HG03571 (cell line): ENCODE results near the gene DAD1.
"Not testable (repeated sequence)": the region's sequence is repeated elsewhere in the genome, so short reads cannot be mapped to it uniquely, and the experiment has no call there.

Source experiments
- ATAC-seq: cut with Tn5 transposase; IDR thresholded peaks from one replicate; pipeline ENCODE4 v1.9.1; 2021; ENCODE audit not compliant: unreplicated experiment

The DAD1 gene

DNA sequence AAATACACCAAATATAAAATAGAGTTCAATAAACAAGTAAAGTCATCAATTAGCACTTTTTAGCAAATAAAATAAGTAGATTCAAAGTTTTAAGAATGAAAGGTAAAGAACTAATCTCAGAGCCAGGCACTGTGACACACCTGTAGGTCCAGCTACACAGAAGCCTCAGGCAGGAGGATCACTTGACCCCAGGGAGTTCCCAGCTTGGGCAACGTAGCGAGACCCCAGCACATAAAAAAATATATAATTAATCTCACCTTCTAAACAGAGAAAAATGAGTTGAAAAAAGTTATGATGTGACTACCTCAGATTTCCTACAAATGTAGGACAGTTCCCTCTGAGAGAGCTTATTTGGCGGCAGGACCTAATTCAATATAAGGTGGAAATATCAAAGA is 19.3 kb downstream of the DAD1 start:
- ATAC-seq: no peak

DNA sequence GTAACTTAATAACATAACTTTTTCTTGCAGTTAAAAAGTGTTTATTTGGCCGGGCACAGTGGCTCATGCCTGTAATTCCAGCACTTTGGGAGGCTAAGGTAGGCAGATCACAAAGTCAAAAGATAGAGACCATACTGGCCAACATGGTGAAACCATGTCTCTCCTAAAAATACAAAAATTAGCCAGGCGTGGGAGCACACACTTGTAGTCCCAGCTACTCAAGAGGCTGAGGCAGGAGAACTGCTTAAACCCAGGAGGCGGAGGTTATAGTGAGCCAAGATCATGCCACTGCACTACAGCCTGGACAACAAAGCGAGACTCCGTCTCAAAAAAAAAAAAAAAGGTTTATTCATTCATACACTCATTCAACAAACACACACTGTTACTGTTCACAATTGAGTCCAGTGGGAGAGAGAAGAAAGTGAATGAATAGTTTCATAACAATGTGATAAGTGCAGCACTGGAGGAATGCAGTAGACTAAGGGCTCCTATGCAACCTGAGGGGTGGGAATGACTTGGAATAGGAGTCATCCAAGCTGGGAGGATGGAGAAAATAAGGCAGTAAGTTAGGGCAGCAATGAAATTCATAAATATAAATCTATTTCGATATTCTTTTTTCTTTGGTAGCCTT is 19.8 kb downstream of the DAD1 start:
- no peak for ATAC-seq

GRCh38 chr14:22567437-22567836 is 21.6 kb downstream of the DAD1 start:
- no peak for ATAC-seq

DNA sequence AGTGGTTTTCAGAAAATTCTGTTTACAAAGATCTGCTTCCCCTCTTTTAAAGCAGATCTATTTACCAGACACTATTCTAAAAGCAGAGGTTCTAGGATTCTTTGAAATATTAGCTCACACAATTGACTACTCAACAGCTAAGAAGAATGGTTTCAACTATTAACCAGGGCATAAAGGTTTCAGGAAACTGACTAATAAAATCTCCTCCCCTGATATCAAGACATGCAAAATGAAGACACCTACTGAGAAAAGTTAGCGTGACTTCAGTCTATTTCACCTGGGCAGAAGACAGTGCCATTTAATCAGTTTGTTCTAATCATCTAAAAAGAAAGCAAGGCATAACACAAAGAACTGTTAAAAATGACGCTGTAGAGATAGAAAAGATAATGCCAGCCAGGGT is 22.2 kb downstream of the DAD1 start:
- ATAC-seq: no peak

- ATAC-seq: not testable (repeated sequence)
These were observed 22.8 kb downstream of the DAD1 start for GRCh38 chr14:22566266-22566665.

DNA sequence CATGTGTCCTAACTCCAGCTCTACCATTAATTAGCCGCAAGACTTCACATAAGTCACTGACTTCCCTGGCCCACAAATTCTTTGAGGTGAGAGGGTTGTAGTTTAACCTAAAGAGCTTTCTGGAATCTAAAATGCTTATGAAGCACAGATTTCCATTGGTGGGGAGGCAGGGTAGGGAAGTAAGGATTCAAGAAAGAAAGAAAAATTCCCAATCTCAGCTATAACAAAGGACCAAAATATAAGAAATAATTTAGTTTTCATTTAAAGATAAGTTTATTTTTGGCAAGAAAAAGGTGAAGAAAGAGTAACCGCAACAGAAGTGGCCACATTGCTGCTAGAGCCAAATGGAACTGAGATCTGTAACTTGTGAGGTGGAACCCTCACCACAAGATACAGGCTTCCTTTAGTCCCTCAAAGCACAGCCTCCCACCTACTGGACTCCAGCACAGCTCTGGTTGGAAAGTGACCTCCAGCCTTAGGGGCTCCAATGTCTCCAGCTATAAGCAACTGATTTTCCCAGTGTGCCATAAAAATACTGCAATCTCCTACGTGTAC is 23.6 kb downstream of the DAD1 start:
- ATAC-seq: no peak

DNA sequence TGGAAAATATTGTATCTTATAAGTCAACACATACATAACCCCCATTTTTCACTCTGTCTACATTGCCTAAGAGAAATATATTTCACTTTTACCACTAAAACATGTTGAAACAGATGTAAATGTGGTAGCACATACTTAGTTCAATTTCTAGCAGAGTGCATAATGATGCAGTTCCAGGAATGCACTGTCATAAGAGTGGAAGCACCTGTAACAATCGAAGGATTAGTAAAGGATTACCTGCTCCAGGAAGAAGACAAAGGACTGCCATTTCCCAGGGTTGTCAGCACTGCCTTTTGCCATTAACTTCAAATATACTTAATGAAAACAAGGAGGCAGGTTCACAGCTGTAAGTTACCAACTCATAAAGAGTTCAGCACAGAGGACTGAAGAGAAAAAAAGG is 24.6 kb downstream of the DAD1 start:
- ATAC-seq: no peak

DNA sequence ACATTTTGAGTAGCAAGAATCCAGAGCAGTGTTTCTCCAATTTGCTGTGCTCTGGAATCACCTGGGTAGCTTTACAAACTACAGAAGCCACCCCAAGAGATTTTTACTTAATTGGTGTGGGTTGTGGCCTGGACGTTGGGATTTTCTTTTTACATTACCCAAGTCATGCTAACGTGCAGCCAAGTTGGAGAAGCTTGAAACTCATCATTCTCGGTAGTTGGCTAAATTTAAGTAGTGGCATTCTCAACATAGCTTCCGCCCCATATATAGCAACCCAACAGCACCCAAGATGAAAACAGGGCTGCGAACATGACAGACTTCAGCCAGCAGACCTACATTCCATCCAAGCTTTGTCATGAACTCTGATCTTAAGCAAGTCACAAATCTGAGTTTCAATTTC is 25.0 kb downstream of the DAD1 start:
- no peak for ATAC-seq

- ATAC-seq: no peak
These were observed 27.1 kb downstream of the DAD1 start for GRCh38 chr14:22561661-22562579.

DNA sequence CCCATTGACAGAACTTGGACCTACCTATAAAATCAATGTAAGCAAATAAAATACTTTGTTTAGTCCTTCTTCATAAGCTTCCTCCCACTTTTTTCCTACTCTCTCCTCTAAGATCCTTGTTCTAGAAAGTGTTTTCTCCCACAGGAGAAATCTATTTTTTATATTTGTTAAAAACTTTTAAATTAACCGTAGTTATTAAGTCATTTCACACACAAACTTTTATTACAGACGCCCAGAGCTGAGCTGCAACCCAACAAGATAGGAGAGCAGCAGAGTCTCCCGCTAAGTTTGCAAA is 27.7 kb downstream of the DAD1 start:
- ATAC-seq: no peak

DNA sequence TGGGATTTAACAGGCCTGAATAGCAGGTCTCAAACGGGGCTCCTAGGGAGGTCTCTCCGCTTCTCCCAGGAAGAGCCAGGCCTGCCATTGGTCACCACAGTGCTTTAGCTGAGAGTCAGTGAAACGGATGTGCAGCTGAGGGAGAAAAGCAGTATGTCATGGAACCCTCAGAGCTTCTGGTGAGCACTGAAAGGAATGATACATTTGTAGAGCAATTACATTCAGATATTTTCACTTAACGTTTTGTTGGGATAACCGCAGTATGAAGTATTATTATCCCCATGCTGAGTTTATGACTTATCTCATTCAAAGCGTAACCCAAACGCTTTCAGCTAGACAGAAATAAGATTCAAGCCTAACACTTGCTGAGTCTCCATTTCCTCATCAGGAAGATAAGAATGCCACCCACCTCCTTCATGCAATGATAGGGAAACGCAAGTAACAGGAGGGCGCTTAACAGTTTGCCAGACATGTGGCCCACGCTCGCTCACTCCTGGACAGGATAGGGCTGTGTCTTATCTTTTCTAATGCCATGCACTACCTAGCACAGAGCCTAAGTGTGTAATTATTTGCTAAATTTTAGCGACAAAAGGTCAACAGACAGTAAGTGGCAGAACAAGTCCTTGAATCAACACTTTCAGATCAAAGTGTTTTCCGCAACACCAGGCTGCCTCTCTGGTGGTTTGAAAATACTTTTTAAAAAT is 28.2 kb downstream of the DAD1 start:
- ATAC-seq: no peak

GRCh38 chr14:22559041-22559440 is 30.0 kb downstream of the DAD1 start:
- no peak for ATAC-seq

DNA sequence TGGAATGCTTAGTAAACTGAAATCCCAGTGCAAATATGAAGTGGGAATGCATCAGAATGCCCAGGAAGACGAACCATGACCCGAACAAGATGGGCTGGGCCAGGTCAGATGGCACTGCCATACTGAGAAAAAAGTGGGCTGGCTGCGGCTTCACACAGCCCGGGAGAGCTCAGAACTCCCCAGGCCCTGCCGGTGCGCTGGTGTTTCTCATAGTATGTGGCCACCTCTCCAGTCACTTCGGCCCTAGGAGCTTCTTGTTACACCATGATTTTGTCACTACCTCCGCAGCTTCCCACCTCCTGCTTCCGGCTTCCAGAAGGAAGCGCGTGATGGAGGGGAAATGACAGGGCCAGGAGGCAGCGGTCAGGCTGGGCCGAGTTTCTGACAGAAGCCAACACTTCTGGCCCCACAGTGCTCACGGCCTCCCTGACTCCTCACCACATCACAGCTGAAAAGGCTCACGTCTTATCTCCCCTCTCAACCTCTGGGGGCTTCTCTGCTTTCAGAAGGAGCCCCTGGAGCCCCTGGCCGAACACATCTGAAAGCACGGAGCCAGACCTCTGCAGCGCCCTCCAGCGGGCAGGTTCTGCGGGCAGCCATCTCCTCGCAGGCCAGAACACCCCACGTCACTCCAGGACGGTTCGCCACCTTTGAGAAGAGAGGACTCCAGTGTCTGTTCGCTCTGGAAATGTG is 30.7 kb downstream of the DAD1 start:
- ATAC-seq: no peak

- ATAC-seq: no peak
These were observed 31.2 kb downstream of the DAD1 start for GRCh38 chr14:22557846-22558220.

DNA sequence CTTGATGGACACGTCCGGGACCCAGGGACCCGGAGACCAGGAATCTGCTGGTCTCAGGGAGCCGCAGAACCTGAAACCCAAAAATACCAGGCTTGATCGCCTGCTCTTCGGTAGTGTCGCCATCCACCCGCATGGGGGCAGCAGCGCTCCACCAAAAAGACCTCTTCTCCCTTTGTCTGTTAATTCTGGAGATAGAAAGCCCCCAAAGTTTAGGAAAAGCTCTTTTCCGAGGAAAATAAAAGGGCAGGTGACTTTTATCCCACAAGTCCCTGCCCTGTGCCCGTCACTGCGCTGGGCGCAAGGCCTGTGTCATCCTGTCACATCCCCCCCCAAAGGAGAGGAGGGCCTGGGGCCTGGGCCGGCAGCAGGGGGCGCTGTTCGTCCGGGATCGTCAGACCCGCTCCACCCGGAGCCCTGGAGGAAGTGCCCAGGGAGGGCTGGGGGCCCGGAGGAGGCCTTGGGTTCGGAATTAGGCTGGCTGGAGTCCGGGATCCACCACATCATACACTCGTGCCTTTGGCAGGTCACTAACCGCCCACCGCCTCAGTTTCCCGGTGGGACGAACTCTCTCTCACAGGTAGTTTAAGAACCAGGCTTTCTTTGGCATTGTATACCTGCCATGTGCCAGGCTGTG is 31.9 kb downstream of the DAD1 start:
- ATAC-seq: peak; percentile 31

GRCh38 chr14:22556021-22556989 is 32.7 kb downstream of the DAD1 start:
- peak; percentile 66 for ATAC-seq

DNA sequence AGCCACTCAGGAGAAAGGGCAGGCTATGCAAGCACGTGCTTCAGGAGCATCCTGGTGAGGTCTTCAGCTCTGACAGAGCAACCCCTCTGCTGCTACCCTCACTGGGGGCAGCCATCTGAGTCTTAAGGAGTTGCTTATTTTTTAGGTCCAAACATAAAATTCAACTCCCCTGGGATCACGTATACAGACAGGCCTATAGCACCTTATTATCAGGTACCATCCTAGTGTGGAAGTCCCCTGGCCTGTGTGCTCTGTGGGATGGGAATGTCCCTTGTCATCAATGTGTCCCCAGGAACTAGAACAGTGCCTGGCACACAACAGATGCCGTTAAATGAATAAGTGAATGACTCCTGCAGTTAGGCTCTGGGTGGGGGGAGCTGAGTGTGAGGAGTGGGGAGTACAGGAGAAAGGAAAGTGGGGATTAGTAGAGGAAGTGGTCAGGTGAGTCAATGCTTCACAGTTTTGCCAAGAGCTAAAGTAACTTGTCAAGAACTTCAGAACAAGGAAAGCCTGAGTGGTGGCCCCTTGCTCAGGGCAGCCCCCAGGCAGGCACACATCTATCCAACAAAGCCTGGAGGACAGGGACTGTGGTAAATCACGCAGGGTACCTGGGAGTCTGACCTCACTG is 33.5 kb downstream of the DAD1 start:
- peak; percentile 9 for ATAC-seq

GRCh38 chr14:22554498-22555383 is 34.3 kb downstream of the DAD1 start:
- no peak for ATAC-seq
